Sigmoid colon (tissue), 7 donors: Measurements from ENCODE around the gene NDEL1. TPM values are rescaled to one million over a fixed set of nuclear protein-coding genes. Genes with fewer than 3 reads are reported as not detected.

Experiments used
- DNase-seq: peaks from one replicate; pipeline ENCODE4 v3.0.0-alpha.2; 2019
- H3K27ac ChIP-seq, 4 donors: fragments of 200-600 bp; sonication (generic); one replicate each; pipeline ENCODE4 v1.5.1; 2016 to 2019; ENCODE audit warnings: mild to moderate bottlenecking in 1 of 4
- H3K27me3 ChIP-seq, 3 donors: fragments of 200-600 bp; sonication (generic); one replicate each; pipeline ENCODE4 v1.5.1; 2019; ENCODE audit warnings: mild to moderate bottlenecking in 1 of 3
- H3K36me3 ChIP-seq, 4 donors: fragments of 200-600 bp; sonication (generic); one replicate each; pipeline ENCODE4 v1.5.1; 2016 to 2019
- H3K4me1 ChIP-seq, 4 donors: fragments of 200-600 bp; sonication (generic); one replicate each; pipeline ENCODE4 v1.5.1; 2017 to 2019
- H3K4me3 ChIP-seq, 4 donors: fragments of 200-600 bp; sonication (generic); one replicate each; pipeline ENCODE4 v1.5.1; 2017 to 2019; ENCODE audit warnings: mild to moderate bottlenecking in 2 of 4, moderate library complexity in 1 of 4
- H3K9me3 ChIP-seq, 4 donors: fragments of 200-600 bp in 3 of 4; sonication (generic) in 3 of 4; one replicate each; pipeline versions ENCODE4 v1.5.1 to v1.6.1; 2013 to 2019
- CTCF ChIP-seq, 4 experiments: fragments of 450-650 bp in 3 of 4; fragments of 200-600 bp in 1 of 4; IDR thresholded peaks; one replicate each; pipeline ENCODE4 v1.5.1; 2016 to 2019; ENCODE audit warnings: antibody characterized with exemption in 4 of 4, mild to moderate bottlenecking in 3 of 4, moderate library complexity in 2 of 4
- EP300 ChIP-seq, 4 donors: sonication (generic); formaldehyde crosslinking; IDR thresholded peaks; one replicate each; pipeline ENCODE4 v1.6.1; 2017; ENCODE audit warnings: antibody characterized with exemption in 4 of 4
- POLR2A ChIP-seq, 2 donors: fragments of 450-650 bp; IDR thresholded peaks; one replicate each; pipeline ENCODE4 v1.6.1; 2016; ENCODE audit warnings: antibody characterized with exemption in 2 of 2, mild to moderate bottlenecking in 2 of 2, moderate library complexity in 2 of 2
- POLR2AphosphoS5 ChIP-seq, 4 donors: sonication (generic); formaldehyde crosslinking; IDR thresholded peaks; one replicate each; pipeline ENCODE4 v1.6.1; 2017; ENCODE audit warnings: antibody characterized with exemption in 4 of 4
- WGBS, 2 donors: extraction: QIAGEN DNeasy Blood & Tissue Kit; methylation state at CpG; one replicate each; pipeline ENCODE4 v1.1.7; 2013; 5-methylcytosine and 5-hydroxymethylcytosine counted together
- intact Hi-C: fragments of 100-400 bp; cut with DNase I; formaldehyde crosslinking; loops from one replicate; pipeline ENCODE4 v1.15.1; 2023
- polyA plus RNA-seq, 3 donors: library from polyadenylated mRNA; stranded (reverse); fragments of 200-250 nt; gene quantifications; one replicate each; pipeline ENCODE4 v1.2.3, GENCODE V29; 2013
- total RNA-seq, 4 donors: library from RNA; depleted of rRNA; stranded (reverse); fragments of >200 nt; gene quantifications; one replicate each; pipeline ENCODE4 v1.1.0, GENCODE V29; 2016
- donor health status: healthy with polysubstance abuse.
- donor health status: Bipolar disorder and iron deficiency.
- donor health status: healthy.

NDEL1 gene
- total and polyA plus RNA-seq, 7 donors: 31.3 to 56.8 (median 41.4) TPM

DNA sequence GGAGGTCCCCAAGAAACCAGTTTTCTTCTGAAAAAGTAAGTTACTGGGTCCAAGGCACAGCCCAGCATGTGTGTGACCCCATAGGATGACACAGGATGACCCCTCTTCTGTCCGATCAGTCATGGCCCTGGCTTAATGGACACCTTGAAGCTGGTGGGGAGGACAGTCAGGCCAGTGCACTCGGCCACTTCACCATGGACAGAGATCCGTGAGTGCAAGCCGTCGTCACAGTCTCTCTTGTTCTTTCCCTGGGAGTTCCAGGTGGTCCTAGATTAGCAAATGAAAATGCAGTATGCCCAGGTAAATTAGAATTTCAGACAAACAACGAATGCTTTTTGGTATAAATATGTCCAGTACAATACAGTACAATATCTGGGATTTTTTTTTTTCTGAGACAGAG, 36.7 kb upstream of the NDEL1 start:
- intact Hi-C loops: no loop called here
- no peaks in the 10 kb centered on the region for H3K36me3 ChIP-seq
- H3K4me1 ChIP-seq: no peaks in the 10 kb centered on the region
- no peak overlapping the region for H3K27ac ChIP-seq
- H3K27me3 ChIP-seq: peaks cover 0 to 50% (median 20%) of the 10 kb centered on the region in 3 donors
- DNase-seq: no peak
- no peak overlapping the region for H3K4me3 ChIP-seq
- 68 to 74% methylated on average over 6 of the region's 6 CpGs for WGBS, 2 donors
- H3K9me3 ChIP-seq: no peaks in the 10 kb centered on the region
- no peak for TF ChIP-seq POLR2AphosphoS5 (IDR thresholded peaks at IDR 0.05)
- TF ChIP-seq POLR2A (IDR thresholded peaks at IDR 0.05): no peak
- TF ChIP-seq EP300 (IDR thresholded peaks at IDR 0.05): no peak
- no peak for TF ChIP-seq CTCF (IDR thresholded peaks at IDR 0.05)

DNA sequence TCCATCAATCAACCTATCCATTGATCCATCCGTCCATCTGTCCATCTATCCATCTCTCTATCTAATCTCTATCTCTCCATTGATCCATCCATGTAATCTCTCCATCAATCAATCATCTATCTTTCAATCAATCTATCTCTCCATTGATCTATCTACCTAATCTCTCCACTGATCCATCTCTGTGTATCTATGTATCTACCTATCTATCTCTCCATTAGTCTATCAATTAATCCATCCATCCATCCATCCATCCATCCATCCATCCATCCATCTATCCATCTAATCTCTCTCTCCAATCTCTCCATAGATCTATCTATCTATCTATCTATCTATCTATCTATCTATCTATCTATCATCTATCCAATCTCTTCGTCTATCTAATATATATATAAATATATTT, 34.6 kb upstream of the NDEL1 start:
- no peaks in the 10 kb centered on the region for H3K36me3 ChIP-seq
- TF ChIP-seq CTCF (IDR thresholded peaks at IDR 0.05): no peak
- TF ChIP-seq POLR2A (IDR thresholded peaks at IDR 0.05): no peak
- TF ChIP-seq EP300 (IDR thresholded peaks at IDR 0.05): no peak
- TF ChIP-seq POLR2AphosphoS5 (IDR thresholded peaks at IDR 0.05): no peak
- no peaks in the 10 kb centered on the region for H3K9me3 ChIP-seq
- intact Hi-C loops: no loop called here
- H3K27me3 ChIP-seq: peaks cover 0 to 30% (median 18%) of the 10 kb centered on the region in 3 donors
- H3K27ac ChIP-seq: no peak overlapping the region
- H3K4me1 ChIP-seq: no peaks in the 10 kb centered on the region
- WGBS, 2 donors: 86 to 94% methylated on average over 2 of the region's 2 CpGs
- DNase-seq: no peak
- H3K4me3 ChIP-seq: no peak overlapping the region

DNA sequence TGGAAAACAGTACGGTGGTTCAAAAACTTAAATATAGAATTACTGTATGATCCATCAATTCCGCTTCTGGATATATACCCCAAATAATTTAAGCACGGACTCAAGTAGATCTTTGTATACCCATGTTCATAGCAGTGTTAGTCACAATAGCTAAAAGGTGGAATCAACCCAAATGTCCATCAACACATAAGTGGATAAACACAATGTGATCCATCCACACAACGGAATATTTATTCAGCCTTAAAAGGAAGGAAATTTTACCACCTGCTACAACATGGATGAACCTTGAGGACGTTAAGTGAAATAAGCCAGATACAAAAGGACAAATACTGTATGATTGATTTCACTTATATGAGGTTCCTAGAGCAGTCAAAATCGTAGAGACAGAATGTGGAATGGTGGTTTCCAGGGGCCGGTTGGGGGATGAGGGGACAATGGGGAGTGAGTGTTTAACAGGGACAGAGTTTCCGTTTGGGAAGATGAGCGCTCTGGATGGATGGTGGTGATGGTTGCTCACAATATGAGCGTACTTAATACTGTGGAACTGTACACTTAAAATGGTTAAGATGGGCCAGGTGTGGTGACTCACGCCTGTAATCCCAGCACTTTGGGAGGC, 32.7 kb upstream of the NDEL1 start:
- Histone ChIP-seq H3K4me3 (no peak overlapping the region), H3K4me1 (no peaks in the 10 kb centered on the region), H3K27me3 (peaks cover 0 to 11% (median under 1%) of the 10 kb centered on the region in 3 donors), H3K27ac (no peak overlapping the region), H3K9me3 (no peaks in the 10 kb centered on the region), H3K36me3 (no peaks in the 10 kb centered on the region)
- intact Hi-C loops: no loop called here
- 85 to 86% methylated on average over 11 of the region's 11 CpGs for WGBS, 2 donors
- DNase-seq: no peak
- TF ChIP-seq CTCF (IDR thresholded peaks at IDR 0.05): no peak

- Histone ChIP-seq H3K4me1 (peaks cover 0 to 8% (median 0%) of the 10 kb centered on the region in 4 donors), H3K9me3 (no peaks in the 10 kb centered on the region), H3K27ac (no peak overlapping the region), H3K36me3 (no peaks in the 10 kb centered on the region), H3K27me3 (no peaks in the 10 kb centered on the region), H3K4me3 (no peak overlapping the region)
- TF ChIP-seq CTCF (IDR thresholded peaks at IDR 0.05): no peak
- TF ChIP-seq POLR2A (IDR thresholded peaks at IDR 0.05): no peak
- TF ChIP-seq EP300 (IDR thresholded peaks at IDR 0.05): no peak
- no peak for TF ChIP-seq POLR2AphosphoS5 (IDR thresholded peaks at IDR 0.05)
- intact Hi-C loops: no loop called here
- WGBS, 2 donors: 75 to 87% methylated on average over 11 of the region's 11 CpGs
- no peak for DNase-seq
Observed at GRCh38 chr17:8405499-8406016, 30.1 kb upstream of the NDEL1 start.

DNA sequence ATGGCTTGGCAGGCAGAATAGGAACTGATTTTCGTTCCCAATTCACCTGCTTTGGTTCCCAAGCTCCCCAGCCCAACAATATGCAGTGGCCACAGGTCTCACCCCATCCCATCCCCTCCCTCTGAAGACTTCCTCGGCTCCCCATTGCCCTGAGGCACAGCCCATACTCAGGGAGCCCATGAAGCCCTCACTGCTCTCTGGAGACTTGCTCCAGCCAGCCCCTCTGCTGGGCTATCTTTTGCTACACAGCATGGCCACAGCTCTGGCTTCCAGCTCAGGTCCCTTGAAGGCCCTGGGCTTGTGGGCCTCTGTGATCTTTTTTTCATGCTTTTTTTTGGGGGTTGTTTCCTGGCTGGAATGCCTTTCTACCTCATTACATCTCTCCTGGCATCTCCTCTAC, 29.5 kb upstream of the NDEL1 start:
- TF ChIP-seq POLR2AphosphoS5 (IDR thresholded peaks at IDR 0.05) (no peak), EP300 (IDR thresholded peaks at IDR 0.05) (no peak), CTCF (IDR thresholded peaks at IDR 0.05) (no peak), POLR2A (IDR thresholded peaks at IDR 0.05) (no peak)
- Histone ChIP-seq H3K36me3 (no peaks in the 10 kb centered on the region), H3K27me3 (no peaks in the 10 kb centered on the region), H3K27ac (no peak overlapping the region), H3K4me1 (peaks cover 0 to 8% (median 0%) of the 10 kb centered on the region in 4 donors), H3K9me3 (no peaks in the 10 kb centered on the region), H3K4me3 (no peak overlapping the region)
- 72 to 75% methylated on average over 2 of the region's 2 CpGs for WGBS, 2 donors
- intact Hi-C loops: no loop called here
- DNase-seq: no peak
